HG03280 (cell line): Measurements from ENCODE around the gene CDH4.
"Not testable (repeated sequence)": the region's sequence is repeated elsewhere in the genome, so short reads cannot be mapped to it uniquely, and the experiment has no call there.

Experiments
- ATAC-seq: cut with Tn5 transposase; IDR thresholded peaks from one replicate; pipeline ENCODE4 v1.9.1; 2021; ENCODE audit warnings: mild to moderate bottlenecking, moderate library complexity; ENCODE audit not compliant: unreplicated experiment

The CDH4 gene

DNA sequence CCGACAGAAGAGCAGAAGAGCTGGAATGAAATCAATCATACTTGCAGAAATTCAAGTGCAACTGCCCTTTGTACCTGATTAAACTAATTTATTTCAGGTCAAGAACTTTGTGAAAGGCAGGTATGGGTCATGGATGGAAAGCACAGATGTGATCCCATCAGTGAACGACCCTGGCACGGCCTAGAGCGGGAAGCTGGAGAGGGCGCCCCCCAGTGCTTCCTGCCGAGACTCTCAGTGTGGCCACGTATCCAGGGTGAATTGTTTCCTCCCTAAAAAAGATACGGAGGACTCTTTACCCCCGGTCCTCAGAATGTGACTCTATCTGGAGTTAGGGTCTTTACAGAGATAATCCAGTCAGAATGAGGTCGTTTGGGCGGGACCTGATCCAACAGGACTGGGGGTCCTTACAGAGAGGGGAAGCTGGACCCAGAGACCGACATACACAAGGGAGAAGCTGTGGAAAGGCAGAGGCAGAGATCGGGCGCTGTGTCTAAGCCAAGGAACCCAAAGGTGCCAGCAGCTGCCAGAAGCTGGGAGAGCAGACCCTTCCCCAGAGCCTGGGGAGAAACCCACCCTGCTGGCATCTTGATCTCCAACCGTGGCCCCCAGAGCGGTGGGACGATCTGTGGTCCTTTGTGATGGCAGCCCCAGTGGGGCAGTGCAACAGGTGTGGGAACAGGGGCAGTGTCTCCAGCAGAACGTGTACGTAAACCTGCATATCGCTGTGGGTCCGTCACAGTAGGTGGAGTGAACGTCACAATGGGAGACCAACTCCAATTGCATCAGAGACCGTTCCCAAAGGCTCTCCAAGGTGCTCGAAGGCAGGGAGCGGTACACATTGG lies 721.7 kb downstream of the CDH4 start:
- ATAC-seq, result no peak

DNA sequence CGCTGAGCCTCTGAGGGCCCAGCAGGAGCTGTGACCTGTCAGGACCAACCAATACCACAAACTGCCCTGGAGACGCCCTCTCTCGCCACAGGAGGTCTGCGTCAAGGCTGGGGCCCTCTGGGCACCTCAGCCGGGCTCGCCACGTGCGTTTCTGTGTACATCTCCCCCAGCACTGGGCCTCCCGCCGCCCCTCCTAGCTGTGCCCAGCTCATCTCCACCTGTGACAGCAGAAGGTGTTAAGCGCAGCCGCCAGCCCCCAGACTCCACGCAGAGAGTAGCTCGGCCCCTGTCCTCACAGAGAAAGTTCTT lies 722.2 kb downstream of the CDH4 start:
- ATAC-seq, result no peak

DNA sequence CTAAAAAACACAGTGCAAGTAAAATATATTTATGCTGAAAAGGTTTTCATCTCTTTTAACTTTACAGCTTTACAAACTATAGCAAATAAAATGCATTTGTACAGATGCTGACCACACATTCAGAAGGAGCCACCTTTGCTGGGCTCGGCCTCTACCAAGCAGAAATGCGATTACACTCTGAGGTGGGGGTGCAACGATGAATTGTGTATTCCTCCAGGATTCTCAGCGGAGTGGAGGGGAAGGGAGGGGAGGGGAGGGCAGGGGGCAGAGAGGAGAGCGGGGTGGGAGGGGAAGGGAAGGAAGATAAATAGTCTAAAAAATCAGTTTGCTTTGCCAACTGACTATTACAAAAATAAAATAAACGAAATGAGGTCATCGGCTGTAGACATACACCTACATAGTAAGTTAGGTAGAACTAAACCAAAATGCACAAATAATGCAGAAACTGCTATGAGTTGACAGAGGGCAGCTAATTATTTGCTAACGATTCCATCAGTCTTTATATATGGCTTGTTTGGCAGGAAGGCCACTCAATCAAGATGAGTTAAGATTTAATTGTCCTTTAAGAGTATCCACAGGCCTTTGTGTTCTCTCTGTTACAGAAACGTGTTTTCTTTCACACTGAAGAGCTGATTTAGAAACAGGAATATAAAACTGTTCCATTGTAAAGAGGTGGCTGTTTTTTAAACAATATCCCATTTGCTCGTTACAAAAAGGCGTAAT lies 723.5 kb downstream of the CDH4 start:
- no peak for ATAC-seq

DNA sequence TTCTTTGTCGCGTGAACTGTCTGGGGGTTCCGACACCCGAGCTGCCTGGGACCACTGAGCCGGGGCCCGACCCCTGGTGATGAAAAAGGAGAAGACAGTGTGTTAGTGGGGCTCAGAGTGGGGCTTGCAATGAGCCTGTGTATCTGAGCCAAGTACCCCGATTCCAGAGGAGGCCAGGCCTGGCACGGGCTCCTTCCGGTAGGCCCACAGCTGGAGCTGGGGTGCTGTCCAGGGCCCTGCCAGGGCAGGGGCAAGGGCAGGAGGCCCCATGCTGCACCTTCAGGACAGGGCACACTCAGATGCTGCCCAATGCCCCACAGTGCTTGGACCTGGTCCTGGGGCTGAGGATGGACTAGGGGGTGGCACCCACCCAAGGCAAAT lies 724.2 kb downstream of the CDH4 start:
- ATAC-seq, result no peak

DNA sequence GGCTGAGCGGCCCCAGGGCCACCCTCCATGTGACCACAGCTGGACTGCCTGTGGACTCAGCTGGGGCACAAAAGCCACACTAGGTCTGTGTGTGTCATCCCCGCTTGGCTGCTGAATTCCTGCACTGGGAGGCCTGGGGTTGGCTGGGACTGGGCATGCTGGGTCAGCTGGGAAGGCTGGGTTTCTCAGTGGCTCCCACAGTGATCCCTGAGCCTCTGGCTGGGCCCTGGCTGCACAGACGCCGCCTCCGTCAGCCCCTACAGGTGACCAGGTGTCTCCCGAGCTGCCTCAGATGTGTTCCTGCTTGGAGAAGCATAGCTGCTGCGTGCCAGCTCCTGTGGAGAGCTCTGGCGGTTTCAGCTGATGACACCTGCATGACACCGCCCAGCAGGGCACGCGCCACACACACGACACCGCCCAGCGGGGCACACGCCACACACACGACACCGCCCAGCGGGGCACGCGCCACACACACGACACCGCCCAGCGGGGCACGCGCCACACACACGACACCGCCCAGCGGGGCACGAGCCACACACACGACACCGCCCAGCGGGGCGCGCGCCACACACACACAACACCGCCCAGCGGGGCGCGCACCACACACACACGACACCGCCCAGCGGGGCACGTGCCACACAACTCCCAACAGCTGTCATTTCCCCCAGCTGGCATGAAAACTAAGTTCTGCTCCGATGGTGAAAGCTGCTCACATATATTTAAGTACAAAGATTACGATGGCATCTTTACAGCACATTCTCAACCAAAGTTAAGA lies 724.8 kb downstream of the CDH4 start:
- no peak for ATAC-seq

DNA sequence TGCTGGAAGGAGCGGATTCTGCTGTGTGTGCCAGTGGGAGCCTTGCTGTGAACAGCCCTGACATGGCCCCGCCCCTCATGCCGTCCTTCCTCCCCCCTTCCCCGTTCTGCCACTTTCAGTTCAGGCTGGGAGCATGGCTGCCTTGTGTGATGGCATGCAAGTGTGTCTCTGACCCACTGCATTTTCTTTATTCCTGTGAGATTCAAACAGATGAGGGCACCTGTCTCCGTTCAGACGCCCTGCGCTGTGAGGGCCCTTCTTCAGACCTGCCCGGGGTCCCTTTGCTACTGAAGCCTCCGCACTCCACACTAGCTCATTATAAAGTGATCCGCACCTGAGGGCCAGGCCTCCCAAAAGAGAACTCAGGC lies 725.3 kb downstream of the CDH4 start:
- ATAC-seq, result no peak

DNA sequence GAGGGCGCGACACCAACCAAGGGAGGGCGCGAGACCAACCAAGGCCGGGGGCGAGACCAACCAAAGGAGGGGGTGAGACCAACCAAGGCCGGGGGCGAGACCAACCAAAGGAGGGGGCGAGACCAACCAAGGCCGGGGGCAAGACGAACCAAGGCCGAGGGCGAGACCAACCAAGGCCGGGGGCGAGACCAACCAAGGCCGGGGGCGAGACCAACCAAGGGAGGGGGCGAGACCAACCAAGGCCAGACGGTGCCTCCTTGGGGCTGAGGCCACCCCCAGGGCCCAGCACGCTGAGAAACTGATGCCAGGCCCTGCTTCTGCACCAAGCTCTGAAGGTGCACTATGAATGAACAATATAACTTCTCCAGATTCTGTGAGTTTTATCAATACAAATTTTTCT lies 726.4 kb downstream of the CDH4 start:
- ATAC-seq, result no peak

DNA sequence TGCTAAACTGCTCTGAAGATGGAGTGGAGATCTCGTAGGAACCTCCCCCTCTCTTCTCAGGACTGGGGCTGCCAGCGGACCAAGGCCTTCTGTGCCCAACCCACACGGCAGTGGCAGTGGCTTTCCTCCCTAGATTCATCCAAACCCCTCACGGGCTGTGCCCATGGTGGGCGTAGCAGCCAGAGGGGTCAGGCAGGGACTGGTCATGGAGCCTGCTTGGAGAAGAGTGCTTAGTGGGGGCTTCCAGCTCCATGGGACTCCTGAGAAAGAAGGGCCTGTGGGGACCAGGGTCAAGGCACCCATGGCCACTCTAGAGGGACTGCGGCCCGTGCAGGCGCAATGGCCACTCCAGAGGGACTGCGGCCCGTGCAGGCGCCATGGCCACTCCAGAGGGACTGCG lies 727.0 kb downstream of the CDH4 start:
- no peak for ATAC-seq

DNA sequence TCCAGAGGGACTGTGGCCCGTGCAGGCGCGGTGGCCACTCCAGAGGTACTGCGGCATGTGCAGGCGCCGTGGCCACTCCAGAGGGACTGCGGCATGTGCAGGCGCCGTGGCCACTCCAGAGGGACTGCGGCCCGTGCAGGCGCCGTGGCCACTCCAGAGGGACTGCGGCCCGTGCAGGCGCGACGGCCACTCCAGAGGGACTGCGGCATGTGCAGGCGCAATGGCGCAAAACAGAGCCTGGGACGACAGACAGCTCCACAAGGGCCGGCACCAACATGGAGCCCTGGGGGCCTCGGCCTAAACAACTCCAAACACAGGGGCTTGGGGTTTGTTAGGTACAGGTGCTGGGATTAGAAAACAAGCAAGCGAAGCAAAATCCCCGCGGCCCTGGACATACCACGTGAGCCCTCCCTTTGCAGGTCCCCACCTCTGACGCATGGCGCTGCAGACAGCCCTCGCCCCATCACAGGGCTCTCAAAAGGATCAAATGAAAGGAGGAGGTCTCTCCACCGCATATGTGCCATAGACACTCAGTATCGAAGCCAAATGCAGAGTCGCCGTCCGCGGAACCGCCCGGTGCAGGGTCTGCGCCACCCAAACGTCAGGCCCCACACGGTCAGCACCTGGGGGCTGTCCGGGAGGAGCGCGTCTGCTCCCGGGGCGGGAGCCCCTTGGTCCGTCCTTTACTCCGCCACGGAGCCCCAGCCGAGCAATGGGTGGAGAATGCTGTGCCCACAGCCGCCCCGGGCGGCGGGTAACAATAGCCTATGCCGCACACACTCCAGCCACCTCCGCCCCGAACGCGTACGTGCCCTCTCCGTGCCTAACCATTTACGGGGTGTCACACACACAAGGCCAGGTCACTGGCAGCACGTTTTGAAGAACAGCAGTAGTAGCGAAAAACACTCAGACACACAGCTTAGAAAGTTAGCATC lies 727.9 kb downstream of the CDH4 start:
- ATAC-seq, result no peak

DNA sequence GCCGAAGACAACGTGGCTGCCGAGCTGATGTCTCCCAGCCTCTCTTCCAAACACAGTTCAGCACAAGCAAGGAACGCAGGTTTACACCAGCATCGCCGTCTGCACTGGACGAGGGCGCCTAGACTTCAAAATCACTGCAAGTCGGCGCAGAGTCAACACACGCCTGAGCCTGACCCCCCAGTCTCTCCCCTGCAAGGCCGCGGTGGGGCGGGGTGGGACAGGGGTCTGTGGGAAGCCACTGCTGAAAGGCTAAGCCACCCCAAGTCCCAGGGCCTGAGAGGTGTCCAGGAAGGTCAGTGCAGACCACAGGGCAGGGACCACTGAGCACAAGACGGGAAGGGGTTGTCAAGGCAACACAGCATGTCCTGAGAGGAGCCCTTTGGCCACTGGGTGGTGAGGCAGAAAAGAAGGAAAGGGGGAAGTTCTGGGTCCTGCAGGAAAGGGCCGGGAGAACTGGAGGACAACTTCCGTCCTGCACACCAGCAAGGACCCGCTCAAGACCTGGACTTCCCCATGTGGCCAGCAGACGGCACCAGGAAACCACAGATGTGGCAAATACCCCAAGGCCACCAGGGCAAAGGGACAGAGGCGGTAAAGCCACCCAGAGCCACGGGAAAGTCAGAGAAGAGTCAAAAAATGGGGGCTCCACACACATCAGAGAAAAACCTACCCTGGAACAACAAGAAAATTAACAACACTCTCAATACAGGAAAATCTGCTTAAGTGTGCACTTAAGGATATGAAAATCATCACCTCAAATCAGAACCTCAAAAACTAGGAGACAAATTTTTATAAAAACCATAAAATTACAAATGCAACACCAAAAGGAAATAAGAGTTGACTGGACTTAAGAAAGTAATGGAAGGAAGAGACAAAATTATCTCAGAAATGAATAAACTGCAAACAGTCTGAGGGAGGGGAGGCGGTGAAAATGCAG lies 728.9 kb downstream of the CDH4 start:
- ATAC-seq, result no peak

DNA sequence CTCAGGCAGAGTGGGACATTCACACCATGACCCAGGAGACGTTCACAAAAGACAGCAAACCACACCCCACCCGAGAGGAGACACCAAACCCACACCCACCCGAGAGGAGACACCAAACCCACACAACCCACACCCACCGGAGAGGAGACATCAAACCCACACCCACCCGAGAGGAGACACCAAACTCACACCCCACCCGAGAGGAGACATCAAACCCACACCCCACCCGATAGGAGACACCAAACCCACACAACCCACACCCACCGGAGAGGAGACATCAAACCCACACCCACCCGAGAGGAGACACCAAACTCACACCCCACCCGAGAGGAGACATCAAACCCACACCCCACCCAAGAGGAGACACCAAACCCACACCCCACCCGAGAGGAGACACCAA lies 729.6 kb downstream of the CDH4 start:
- not testable (repeated sequence) for ATAC-seq

DNA sequence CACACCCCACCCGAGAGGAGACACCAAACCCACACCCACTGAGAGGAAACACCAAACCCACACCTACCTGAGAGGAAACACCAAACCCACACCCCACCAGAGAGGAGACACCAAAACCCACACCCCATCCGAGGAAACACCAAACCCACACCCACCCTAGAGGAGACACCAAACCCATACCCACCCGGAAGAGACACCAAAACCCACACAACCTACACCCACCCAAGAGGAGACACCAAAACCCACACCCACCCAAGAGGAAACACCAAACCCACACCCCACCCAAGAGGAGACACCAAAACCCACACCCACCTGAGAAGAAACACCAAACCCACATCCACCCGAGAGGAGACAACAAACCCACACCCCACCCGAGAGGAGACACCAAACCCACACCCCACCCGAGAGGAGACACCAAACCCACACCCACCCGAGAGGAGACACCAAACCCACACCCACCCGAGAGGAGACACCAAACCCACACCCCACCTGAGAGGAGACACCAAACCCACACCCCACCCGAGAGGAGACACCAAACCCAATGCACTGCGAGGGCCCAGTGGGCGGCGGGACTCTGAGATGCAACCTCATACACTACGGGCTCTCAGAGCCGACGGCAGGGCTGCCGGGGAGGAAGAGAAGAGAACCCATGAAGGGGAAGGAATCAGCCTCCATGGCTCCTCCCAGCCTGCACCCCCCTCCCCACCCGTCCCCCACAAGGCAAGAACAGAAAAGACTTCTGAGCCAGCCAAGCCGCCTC lies 730.3 kb downstream of the CDH4 start:
- no peak for ATAC-seq

DNA sequence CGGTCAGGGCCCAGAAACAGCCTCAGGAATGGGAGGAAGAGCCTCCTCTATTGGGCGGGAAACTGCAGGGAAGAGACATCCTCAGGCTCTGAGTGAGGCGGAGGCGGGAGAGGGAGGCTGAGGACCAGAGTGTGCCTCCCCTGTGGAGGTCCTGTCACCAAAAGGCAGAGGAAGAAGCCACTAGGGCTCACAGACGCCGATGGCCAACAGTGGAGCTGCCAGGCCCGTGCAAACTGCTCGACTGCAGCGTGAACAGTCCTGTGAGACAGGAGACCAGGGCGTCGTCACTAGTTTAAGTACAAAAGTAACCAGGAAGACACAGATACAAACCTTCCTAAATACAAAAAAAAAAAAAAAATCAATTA lies 730.9 kb downstream of the CDH4 start:
- ATAC-seq, result no peak

DNA sequence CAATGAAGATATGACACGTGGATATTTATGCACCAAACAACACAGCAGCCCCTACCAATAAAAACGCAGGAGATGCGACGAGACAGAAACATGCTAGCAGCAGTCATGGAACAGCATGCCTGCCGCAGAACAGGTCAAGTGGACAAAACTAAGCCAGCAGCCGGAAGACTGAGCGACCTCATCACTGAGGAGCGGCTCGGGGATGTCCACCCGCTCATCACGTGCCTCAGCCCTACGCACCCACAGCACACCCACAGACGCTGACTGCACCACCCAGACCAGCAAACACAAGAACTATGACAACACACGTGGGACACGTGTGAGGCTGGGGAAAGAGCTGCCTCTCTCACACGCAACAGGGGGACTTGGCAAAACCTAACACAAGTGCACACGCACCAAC lies 731.9 kb downstream of the CDH4 start:
- ATAC-seq, result no peak

DNA sequence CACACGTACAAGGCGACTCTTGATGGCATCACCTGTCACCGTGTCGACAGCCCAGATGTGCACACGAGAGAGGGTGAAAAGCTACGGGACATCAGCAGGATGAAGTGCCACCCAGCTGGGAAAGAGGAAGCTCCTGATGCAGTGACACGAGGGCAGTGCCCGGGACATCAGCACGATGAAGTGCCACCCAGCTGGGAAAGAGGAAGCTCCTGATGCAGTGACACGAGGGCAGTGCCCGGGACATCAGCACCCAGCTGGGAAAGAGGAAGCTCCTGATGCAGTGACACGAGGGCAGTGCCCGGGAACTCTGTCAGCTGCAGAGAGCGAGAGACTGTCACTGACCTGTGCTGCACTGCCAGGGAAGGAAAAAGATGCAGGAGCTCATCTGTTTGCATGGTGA lies 732.4 kb downstream of the CDH4 start:
- ATAC-seq, result not testable (repeated sequence)

DNA sequence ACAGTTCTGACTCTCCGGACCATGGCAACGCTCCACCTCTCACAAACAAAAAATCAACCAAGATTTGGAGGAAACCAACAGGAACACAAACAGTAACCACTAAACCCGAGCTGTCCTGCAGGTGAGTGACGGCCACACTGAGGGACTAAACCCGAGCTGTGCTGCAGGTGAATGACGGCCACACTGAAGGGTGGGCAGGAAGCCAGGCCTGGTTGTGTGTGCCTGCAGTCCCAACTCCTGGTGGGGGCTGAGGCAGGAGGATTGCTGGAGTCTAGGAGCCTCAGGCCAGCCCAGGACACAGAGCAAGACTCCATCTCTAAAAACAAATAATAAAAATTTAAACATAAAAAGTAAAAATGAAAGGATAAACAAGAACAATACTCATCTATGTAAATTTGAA lies 733.0 kb downstream of the CDH4 start:
- no peak for ATAC-seq

DNA sequence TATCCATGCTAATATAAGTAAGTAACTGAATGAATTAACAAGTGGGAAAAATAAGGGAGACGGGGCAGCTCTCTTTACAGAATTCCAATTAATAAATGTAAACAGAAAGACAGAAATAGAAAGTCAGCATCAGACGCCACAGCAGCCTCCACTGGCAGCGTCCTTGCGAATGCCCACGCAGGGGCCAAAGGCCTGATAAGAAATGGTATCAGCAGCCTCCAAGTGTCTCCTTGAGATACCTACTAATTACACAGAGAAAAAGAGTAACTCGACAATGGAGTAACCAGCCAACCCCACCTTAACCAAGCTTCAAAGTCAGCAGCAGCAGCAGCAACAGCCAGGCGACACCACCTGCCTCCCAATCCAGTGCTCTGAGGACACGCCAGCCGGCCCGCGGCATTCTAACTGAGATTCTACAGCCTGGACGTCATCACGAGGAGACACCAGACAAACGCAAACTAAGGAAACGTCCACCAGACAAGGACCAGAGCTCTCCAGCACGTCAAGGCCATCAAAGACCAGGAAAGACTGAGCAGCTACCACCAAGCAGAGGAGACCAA lies 734.8 kb downstream of the CDH4 start:
- no peak for ATAC-seq

DNA sequence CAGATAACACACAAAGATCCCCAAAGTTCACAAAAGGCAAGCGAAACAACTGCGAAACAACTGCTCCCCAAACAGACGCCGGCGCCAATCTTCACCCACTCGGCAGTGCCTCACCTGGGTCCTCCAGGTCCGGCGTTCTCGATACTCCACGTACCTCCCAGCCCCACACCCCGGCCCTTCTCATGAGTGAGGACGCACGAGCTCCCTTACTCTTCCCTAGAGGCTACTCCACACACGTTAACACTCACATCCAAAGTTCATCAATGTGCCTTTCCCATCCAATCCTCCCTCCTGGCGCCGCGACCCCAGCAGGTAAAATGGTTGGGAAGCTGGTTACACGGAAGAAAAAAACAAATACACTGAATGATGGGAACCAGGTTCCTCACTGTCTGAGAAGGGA lies 736.6 kb downstream of the CDH4 start:
- ATAC-seq, result no peak

DNA sequence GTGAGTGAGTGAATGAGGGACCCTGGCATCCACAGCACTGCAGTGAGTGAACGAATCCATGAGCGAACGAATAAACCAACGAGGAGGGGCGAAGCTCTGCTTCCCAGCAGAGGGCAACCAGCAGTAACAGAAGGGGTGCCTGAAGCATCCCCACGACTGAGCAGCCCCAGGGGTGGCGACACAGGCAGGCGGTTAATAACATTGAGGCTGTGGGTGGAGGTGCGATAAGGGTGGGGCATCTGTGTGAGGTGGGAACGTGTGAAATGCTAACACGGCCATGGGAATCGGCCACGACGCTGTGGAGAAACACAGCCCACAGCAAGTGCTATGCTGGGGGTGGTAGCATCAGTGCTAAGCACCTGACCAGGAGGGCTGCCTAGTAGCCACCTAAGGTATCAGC lies 737.7 kb downstream of the CDH4 start:
- ATAC-seq, result no peak
